Endodermal cell (in vitro differentiated cells): Measurements from ENCODE around the gene TNNI3K. TPM values are rescaled to one million over a fixed set of nuclear protein-coding genes. Genes with fewer than 3 reads are reported as not detected.

ENCODE experiments used
- DNase-seq: peaks from one replicate; pipeline ENCODE4 v3.0.0-alpha.2; 2017
- H3K27ac ChIP-seq: 2 replicates; pipeline ENCODE4 v1.5.1; 2013; ENCODE audit warnings: mild to moderate bottlenecking, low read depth, low read length, moderate library complexity
- H3K27me3 ChIP-seq: 2 replicates; pipeline ENCODE4 v1.6.1; 2013; ENCODE audit warnings: mild to moderate bottlenecking, low read length, moderate library complexity; ENCODE audit not compliant: insufficient read depth, control insufficient read depth, poor library complexity, severe bottlenecking
- H3K36me3 ChIP-seq: 2 replicates; pipeline ENCODE4 v1.7.0; 2013; ENCODE audit warnings: mild to moderate bottlenecking, low read length, moderate library complexity; ENCODE audit not compliant: control insufficient read depth, insufficient read depth
- H3K4me1 ChIP-seq: one replicate; pipeline ENCODE4 v1.7.0; 2013; ENCODE audit warnings: low read length; ENCODE audit not compliant: control insufficient read depth, insufficient read depth
- H3K4me3 ChIP-seq: 2 replicates; pipeline ENCODE4 v1.5.1; 2013; ENCODE audit warnings: mild to moderate bottlenecking, low read length, moderate library complexity
- H3K9ac ChIP-seq: 2 replicates; pipeline ENCODE4 v1.6.1; 2013; ENCODE audit warnings: mild to moderate bottlenecking, low read length, moderate library complexity; ENCODE audit not compliant: poor library complexity, severe bottlenecking; ENCODE audit errors: extremely low read depth
- H3K9me3 ChIP-seq: 2 replicates; pipeline ENCODE4 v1.6.1; 2013; ENCODE audit warnings: mild to moderate bottlenecking, low read length, moderate library complexity; ENCODE audit not compliant: control insufficient read depth
- H3K27ac Mint-ChIP-seq: 2 replicates; pipeline ENCODE4 v1.8.0; 2020; ENCODE audit warnings: mixed read lengths
- H3K27me3 Mint-ChIP-seq: 2 replicates; pipeline ENCODE4 v1.8.0; 2021; ENCODE audit warnings: mild to moderate bottlenecking, mixed read lengths; ENCODE audit not compliant: insufficient read depth
- H3K36me3 Mint-ChIP-seq: 2 replicates; pipeline ENCODE4 v1.8.0; 2020; ENCODE audit warnings: low read depth, mixed read lengths
- H3K4me1 Mint-ChIP-seq: 2 replicates; pipeline ENCODE4 v1.8.0; 2020; ENCODE audit warnings: mixed read lengths
- H3K4me3 Mint-ChIP-seq: 2 replicates; pipeline ENCODE4 v1.8.0; 2020; ENCODE audit warnings: mild to moderate bottlenecking, moderate library complexity, mixed read lengths
- H3K9me3 Mint-ChIP-seq: 2 replicates; pipeline ENCODE4 v1.8.0; 2020; ENCODE audit warnings: mild to moderate bottlenecking, mixed read lengths
- WGBS, 2 experiments: methylation state at CpG; one replicate each; pipeline versions ENCODE4 v1.1.5 to v1.1.7; 2013; ENCODE audit warnings: missing lambda C conversion rate in 2 of 2, mixed read lengths in 1 of 2; ENCODE audit not compliant: insufficient coverage in 1 of 2, insufficient read length in 1 of 2; 5-methylcytosine and 5-hydroxymethylcytosine counted together
- total RNA-seq, 2 donors: library from RNA; stranded (reverse); fragmentation: NEBNext Ultra II Directional in 1 of 2; extraction: Animal tissue kit (Norgen Biotek cat#: 25700) in 1 of 2; gene quantifications; 2 replicates in 1 of 2; 3 replicates in 1 of 2; pipeline ENCODE4 v1.2.1, GENCODE V29; 2021
- TF ChIP-seq, protein P1 (sequence below): fragments of 200-600 bp; sonication (generic); conservative IDR thresholded peaks from 2 replicates; pipeline ENCODE4 v1.5.0; 2021; ENCODE audit warnings: antibody characterized with exemption, mild to moderate bottlenecking

TNNI3K gene
- total RNA-seq, 2 donors from 2014 or later: 1.1 TPM; not detected in 1

DNA sequence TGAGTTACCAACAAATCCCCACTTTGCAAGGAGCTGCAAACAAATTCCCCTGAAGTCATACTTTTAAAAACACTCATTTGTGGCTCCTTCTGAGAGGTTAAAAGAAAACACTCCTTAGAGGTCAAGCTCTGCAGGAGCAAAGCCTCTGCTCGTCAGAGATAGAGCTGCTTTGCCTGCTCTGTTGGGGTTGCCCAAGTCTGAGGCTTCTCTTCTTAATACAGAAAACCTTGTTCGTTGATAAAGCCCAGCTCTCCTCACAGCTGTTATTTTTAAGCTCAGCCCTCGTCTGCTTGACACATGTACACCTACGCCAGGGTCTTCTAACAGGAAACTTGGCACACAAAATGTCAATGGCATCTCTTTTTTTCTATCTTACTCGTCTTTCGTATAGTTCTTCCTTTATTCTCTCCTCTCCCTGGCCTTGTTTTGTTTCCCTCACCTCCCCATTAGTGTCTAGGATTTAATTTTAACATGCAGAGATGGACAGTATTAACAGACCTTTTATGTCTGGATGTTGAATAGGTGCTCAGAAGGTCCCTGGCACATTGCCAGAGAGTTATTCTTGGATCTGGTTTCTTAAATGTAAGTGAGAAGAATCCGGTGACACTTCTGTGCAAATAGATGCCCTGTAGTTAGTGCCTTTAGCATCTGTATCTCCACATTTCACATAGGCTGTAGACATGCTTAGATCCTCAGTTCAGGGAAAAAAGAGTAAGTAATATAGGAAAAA, 191.2 kb downstream of the TNNI3K start:
- Histone ChIP-seq H3K9ac (no peak overlapping the region), H3K4me1 (peaks cover 10% of the 10 kb centered on the region), H3K27me3 (no peaks in the 10 kb centered on the region), H3K9me3 (no peaks in the 10 kb centered on the region), H3K27ac (no peak overlapping the region), H3K36me3 (no peaks in the 10 kb centered on the region), H3K4me3 (no peak overlapping the region)
- no peaks in the 10 kb centered on the region for H3K36me3 Mint-ChIP-seq
- no peaks in the 10 kb centered on the region for H3K27me3 Mint-ChIP-seq
- peaks cover 4% of the 10 kb centered on the region for H3K4me1 Mint-ChIP-seq
- no peaks in the 10 kb centered on the region for H3K9me3 Mint-ChIP-seq
- H3K4me3 Mint-ChIP-seq: no peak overlapping the region
- no peak for DNase-seq
- WGBS, 2 experiments: 84 to 86% methylated on average over 4 to 7 of the region's 7 CpGs
- TF ChIP-seq, protein P1, sequence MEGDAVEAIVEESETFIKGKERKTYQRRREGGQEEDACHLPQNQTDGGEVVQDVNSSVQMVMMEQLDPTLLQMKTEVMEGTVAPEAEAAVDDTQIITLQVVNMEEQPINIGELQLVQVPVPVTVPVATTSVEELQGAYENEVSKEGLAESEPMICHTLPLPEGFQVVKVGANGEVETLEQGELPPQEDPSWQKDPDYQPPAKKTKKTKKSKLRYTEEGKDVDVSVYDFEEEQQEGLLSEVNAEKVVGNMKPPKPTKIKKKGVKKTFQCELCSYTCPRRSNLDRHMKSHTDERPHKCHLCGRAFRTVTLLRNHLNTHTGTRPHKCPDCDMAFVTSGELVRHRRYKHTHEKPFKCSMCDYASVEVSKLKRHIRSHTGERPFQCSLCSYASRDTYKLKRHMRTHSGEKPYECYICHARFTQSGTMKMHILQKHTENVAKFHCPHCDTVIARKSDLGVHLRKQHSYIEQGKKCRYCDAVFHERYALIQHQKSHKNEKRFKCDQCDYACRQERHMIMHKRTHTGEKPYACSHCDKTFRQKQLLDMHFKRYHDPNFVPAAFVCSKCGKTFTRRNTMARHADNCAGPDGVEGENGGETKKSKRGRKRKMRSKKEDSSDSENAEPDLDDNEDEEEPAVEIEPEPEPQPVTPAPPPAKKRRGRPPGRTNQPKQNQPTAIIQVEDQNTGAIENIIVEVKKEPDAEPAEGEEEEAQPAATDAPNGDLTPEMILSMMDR: no peak
- H3K27ac Mint-ChIP-seq: no peak overlapping the region

DNA sequence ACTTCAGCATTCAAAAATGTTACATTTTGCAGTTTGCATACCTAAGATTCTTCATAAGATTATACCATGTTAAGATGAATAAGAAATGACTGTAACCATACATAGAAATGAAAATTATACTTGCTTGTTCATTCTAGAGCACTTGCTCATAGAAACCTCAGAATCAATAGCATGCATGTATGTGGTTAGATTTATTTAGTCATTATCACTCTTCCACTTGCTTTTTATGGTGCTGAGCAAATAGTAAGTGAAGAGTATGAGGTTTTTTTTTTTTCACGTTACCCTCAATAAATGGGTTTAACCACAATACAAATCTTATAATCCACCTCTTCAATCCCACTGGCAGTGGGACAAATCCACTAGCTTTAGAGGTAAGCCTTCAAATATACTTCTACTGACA, 192.5 kb downstream of the TNNI3K start:
- Mint-ChIP-seq H3K36me3 (no peaks in the 10 kb centered on the region), H3K27me3 (no peaks in the 10 kb centered on the region), H3K27ac (no peak overlapping the region), H3K4me1 (peaks cover 4% of the 10 kb centered on the region), H3K9me3 (no peaks in the 10 kb centered on the region), H3K4me3 (no peak overlapping the region)
- H3K9me3 ChIP-seq: no peaks in the 10 kb centered on the region
- peaks cover 10% of the 10 kb centered on the region for H3K4me1 ChIP-seq
- no peaks in the 10 kb centered on the region for H3K27me3 ChIP-seq
- H3K27ac ChIP-seq: no peak overlapping the region
- H3K4me3 ChIP-seq: no peak overlapping the region
- no CpG with 5 or more reads among the region's 1 CpG for WGBS, 2 experiments
- DNase-seq: no peak
- TF ChIP-seq, protein P1: no peak
- H3K9ac ChIP-seq: no peak overlapping the region
- H3K36me3 ChIP-seq: no peaks in the 10 kb centered on the region

DNA sequence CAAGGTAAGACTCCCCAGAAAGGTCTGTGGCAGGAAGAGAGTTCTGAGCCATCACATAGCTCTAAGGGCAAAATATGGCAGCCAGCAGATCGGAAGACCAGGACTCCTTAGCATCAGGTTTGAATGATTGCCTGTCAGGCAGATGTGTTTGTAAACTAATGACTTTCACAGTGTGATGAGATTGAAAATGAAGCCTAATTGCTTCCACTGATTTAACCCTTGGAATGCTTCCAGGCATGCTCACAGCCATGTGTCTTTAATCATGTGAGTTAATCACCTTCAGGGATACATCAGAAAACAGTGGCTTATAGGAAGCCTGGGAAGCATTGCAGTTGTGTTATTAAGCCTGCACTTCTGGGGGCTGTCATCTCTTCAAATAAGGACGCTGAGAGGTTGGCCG, 194.4 kb downstream of the TNNI3K start:
- Histone ChIP-seq H3K27me3 (no peaks in the 10 kb centered on the region), H3K9me3 (no peaks in the 10 kb centered on the region), H3K4me1 (peaks cover 10% of the 10 kb centered on the region), H3K36me3 (no peaks in the 10 kb centered on the region), H3K9ac (no peak overlapping the region), H3K27ac (no peak overlapping the region), H3K4me3 (no peak overlapping the region)
- Mint-ChIP-seq H3K4me3 (no peak overlapping the region), H3K27ac (no peak overlapping the region), H3K4me1 (no peaks in the 10 kb centered on the region), H3K36me3 (no peaks in the 10 kb centered on the region), H3K9me3 (no peaks in the 10 kb centered on the region), H3K27me3 (peaks cover 1% of the 10 kb centered on the region)
- 81 to 85% methylated on average over 1 to 3 of the region's 3 CpGs for WGBS, 2 experiments
- TF ChIP-seq, protein P1: no peak
- DNase-seq: no peak
